ENCODE measurements around the gene FAM13C.

FAM13C gene

DNA sequence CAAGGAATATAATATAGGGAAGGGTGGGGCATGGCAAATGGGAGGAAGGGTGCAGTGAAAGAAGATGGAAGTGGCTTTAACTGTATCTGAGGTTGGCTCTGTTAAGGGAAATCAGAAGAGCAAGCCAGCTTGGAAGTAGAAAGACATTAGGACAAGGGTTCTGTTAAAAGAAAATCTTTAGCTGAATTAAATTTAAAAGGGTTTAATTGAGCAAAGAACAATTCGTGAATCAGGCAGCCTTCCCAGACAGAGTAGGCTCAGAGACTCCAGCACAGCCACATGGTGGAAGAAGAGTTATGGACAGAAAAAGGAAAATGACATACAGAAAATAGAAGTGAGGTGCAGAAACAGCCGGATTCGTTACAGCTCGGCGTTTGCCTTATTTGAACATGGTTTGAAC lies 42.0 kb downstream of the FAM13C start:
- DNase-seq (ENCODE audit: extremely low read depth in 1 of 2, low read depth in 1 of 2): no peak

DNA sequence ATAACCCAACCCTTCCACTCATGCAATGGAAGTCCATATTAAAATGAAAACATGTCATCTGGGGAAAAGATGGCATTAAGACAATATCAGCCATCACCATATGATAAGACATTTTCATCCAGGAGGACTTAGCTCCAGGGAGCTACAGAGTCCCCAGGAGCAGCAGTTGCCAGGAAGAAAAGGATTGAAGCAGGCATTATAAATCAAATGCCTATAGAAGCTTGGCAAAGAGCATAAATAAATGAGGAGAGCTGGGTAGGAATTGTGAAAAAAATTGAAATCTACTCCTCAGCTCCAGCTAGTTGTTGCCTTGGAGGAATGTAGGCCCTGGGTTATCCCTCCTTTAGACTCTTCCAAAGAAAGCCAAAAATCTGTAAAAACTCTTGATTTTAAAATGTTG lies 42.5 kb downstream of the FAM13C start:
- no peak for DNase-seq (ENCODE audit: extremely low read depth in 1 of 2, low read depth in 1 of 2)

DNA sequence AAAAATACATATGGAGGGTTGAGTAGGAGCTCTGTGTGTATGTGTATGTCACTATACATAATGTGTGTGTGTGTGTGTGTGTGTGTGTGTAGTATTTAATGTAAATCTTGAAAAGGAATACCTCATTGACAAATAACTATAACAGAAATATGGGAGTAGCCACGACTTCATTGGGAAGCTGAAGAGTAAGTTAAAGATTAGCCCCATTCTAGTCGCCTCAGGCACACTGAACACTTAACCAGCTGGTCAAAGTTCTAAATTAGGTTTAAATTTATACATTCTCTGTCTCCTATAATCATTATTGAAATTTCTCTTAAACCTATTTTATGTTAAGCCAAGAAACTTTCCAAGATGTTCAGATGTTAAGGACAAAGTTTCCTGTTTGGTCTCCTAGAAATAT lies 45.3 kb downstream of the FAM13C start:
- no peak for DNase-seq (ENCODE audit: extremely low read depth in 1 of 2, low read depth in 1 of 2)

GRCh38 chr10:59315465-59315864 lies 46.9 kb downstream of the FAM13C start:
- no peak for DNase-seq (ENCODE audit: extremely low read depth in 1 of 2, low read depth in 1 of 2)

DNA sequence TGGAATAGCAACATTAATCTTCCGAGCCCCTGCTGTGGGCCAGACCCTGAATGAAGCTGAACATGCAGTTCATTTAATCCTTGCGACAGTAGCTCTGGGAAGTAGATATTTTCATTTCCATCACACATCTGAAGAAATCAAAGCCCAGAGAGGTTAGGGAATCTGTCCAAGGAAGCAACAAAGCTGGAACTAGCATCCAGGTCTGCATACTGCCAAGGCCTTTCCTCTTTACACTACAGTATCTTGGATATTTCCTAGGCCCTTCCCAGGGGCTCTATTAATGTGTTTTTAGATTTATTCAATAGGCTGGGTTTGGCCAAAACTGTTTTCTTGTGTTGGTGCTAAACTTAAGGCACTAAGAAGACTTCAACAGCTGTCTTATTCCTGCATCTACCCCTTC lies 48.1 kb downstream of the FAM13C start:
- DNase-seq (ENCODE audit: extremely low read depth in 1 of 2, low read depth in 1 of 2): no peak

DNA sequence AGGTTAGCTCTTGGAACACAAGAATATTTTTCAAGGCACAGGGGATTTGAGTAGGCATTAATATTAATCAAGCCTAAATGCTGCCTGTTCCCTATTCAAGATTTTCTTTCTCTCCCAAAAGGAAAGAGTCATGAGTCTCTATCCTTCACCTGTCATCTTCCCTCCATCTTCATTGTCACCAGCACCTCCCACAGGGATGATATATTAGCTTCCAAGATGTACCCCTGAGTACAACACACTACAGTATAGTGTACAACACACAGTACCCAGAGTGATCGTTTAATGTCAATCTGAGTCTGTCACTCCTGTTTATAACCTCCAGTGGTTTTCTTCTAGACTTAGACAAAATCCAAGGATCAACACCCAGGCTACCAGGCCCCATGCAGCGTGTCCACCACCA lies 50.1 kb downstream of the FAM13C start:
- no peak for DNase-seq (ENCODE audit: extremely low read depth in 1 of 2, low read depth in 1 of 2)

DNA sequence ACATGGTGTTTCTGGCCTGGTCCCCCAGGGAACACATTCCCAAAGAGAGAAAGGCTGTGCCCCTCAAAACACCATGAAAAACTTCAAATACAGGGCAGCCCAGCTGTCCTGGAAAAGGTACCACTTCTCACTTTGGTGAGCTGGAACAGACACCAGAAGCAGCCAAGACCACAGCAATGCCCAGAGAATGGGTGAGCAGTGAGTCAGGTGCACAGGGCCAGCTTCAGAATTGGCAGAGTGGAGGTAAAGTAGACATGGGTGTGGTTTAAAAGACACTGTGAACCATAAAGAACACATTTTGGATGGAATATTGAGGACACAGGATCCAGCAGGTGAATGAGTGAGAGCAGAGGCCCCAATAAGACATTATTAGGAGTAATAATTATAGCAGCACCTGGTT lies 51.3 kb downstream of the FAM13C start:
- no peak for DNase-seq (ENCODE audit: extremely low read depth in 1 of 2, low read depth in 1 of 2)

DNA sequence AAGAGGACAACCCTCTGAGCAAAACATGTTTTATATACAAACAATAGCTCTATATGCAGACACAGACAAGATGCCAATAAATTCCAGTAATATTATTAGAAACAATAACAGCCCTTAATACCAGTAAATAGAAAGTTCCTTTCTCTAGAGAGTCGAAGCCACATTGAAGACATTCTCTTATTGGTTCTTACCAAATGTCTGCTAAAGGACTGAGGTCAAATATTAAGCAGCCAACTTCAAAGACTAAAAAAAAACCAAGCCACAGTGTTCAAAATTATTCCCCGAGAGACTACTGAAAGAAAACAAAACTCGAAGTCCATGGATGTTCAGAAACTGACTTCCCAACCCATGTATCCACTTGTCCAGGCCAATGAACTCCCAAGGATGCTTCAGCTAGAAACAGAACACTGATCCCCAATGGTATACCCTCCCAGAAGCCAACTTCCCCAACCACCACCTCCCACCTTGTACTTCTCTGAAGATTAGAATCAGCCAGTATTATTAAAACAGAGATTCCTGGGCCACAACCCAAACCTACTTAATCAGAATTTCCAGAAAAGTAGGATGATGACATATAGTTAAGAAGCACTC lies 51.9 kb downstream of the FAM13C start:
- DNase-seq (ENCODE audit: extremely low read depth in 1 of 2, low read depth in 1 of 2): no peak

DNA sequence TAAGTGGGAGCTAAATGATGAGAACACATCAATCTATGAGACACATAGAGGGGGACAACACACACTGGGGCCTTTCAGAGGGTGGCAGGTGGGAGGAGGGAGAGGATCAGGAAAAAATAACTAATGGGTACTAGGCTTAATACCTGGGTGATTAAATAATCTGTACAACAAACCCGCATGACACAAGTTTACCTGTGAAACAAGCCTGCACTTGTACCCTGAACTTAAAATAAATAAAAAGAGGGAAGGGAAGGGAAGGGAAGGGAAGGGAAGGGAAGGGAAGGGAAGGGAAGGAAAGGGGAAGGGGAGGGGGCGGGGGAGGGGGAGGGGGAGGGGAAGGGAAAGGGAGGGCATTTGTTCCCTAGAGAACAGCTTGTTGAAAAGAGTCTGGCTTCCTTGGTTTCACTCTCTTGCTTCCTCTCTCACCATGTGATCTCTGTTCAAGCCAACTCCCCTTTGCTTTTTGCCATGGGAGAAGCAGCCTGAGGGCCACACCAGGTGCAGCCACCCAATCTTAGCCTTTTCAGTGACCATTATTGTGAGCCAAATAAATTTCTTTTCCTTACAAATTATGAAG lies 57.7 kb downstream of the FAM13C start:
- no peak for DNase-seq (ENCODE audit: extremely low read depth in 1 of 2, low read depth in 1 of 2)

DNA sequence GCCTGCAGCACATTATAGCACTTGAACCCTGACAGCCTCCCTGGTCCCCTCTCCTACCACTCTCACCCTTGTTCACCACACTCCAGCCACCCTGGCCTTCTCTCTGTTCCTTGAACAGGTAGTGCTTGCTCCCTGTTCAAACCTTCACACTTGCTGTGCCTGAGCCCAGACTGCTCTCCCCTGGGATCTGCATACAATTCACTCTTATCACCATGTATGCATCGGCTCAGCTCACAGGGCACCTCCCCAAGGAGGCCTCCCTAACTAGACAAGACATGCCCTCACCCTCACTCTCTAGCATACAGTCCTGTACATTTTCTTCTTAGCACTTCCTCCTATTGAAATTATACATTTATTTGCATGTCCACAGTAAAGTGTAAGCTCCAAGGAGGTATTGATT lies 59.3 kb downstream of the FAM13C start:
- no peak for DNase-seq (ENCODE audit: extremely low read depth in 1 of 2, low read depth in 1 of 2)

GRCh38 chr10:59302381-59302780 lies 60.0 kb downstream of the FAM13C start:
- DNase-seq (ENCODE audit: extremely low read depth in 1 of 2, low read depth in 1 of 2): no peak

GRCh38 chr10:59301067-59301754 lies 61.1 kb downstream of the FAM13C start:
- no peak for DNase-seq (ENCODE audit: extremely low read depth in 1 of 2, low read depth in 1 of 2)

DNA sequence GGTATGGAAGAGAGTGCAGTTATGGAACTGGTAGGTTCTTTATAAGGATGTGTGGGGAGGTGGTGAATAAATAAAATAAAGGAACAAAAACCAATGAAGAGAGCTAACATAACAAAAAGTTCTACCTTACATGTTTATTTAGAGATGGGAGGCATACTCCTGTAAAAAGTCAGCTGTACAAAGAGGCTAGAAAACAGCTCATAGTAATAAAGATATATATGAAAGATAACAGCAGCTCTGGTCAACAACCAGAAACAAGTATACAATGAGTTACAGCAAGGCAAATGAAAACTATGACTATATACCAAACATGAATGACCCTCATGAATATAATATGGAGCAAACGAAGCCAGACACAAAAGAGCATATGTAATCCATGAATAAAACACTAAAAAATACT lies 62.0 kb downstream of the FAM13C start:
- no peak for DNase-seq (ENCODE audit: extremely low read depth in 1 of 2, low read depth in 1 of 2)

DNA sequence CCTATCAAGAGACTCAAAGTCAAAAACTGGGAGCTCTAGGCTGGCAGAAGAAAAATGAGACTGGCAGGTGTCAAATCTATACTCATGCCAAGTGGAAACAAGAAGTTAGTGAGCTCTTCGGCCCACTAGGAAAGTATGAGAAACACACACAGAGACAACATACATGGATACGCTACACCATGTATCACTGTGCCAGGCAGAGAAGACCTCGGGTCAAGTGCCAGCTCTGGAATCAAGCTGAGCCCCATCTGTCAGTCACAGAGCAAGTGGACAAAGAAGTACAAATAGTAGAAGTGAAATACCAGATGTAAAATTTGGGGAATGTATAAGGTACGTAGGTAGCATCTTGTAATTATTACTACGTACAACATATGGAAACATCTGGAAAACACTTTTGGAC lies 62.4 kb downstream of the FAM13C start:
- DNase-seq (ENCODE audit: extremely low read depth in 1 of 2, low read depth in 1 of 2): no peak

- DNase-seq (ENCODE audit: extremely low read depth in 1 of 2, low read depth in 1 of 2): no peak
These were observed 71.9 kb downstream of the FAM13C start for GRCh38 chr10:59290448-59290847.

- no peak for DNase-seq (ENCODE audit: extremely low read depth in 1 of 2, low read depth in 1 of 2)
These were observed 72.5 kb downstream of the FAM13C start for GRCh38 chr10:59289853-59290252.

GRCh38 chr10:59287587-59288255 lies 74.6 kb downstream of the FAM13C start:
- DNase-seq (ENCODE audit: extremely low read depth in 1 of 2, low read depth in 1 of 2): no peak

GRCh38 chr10:59285848-59286247 lies 76.5 kb downstream of the FAM13C start:
- DNase-seq (ENCODE audit: extremely low read depth in 1 of 2, low read depth in 1 of 2): no peak

DNA sequence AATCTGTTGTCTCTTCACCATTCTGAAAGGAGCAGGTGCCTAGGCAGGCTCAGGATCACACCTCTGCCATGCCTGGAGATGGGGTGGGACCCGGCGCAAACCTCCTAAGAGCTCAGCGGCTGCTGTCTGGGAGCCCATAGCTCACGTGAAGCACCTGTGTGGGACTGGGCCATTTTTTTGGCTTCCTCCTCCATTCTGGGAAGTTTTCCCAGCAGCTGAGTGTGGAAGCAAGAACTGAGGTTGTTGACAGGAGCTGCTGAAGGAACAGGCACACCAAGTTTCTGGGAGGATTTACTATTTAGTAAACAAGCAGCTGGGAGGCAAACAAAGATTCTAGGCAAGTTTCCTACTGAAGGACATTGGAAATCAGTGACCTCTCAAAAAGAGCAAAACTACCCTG lies 77.3 kb downstream of the FAM13C start:
- DNase-seq (ENCODE audit: extremely low read depth in 1 of 2, low read depth in 1 of 2): no peak

- DNase-seq (ENCODE audit: extremely low read depth in 1 of 2, low read depth in 1 of 2): no peak
These were observed 78.0 kb downstream of the FAM13C start for GRCh38 chr10:59284118-59284975.

DNA sequence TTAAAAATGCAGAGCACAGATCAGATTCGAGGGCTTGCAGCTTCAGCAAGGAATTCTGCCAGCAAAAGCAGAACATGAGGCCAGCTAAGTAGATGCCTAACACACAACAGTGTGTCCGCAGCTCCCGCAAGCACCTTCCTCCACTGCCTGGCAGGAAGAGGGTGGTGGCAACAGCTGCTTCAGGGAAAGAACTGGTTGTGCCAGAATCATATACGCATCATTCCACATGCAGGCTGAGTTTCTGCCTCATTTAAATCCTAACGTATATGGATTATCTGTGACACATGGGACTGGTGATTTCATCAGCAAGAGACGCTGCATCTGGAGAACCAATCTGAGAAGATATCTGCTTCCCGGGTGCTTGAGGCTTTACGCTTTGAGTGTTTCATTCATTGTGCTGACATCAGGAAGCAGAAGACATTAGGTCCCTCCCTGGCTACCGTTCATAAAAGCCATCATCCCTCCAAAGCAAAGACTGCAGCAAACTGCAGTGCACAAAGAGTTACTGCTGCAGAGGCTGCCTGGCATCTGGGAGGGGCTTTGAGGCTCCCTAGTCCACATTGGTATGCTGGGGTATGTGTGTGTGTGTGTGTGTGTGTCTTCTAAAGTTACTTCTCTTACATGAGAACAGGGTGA lies 78.8 kb downstream of the FAM13C start:
- no peak for DNase-seq (ENCODE audit: extremely low read depth in 1 of 2, low read depth in 1 of 2)
